AG09319 (cell line): ENCODE results near the gene ERCC8.

ENCODE experiments used
- DNase-seq: peaks from one replicate; pipeline ENCODE4 v3.0.0-alpha.2; 2010; ENCODE audit warnings: low read depth; ENCODE audit errors: extremely low read depth
- TF ChIP-seq, protein P1 (sequence below): IDR thresholded peaks from 2 replicates; pipeline ENCODE4 v1.5.1; 2011; ENCODE audit warnings: low read depth, mild to moderate bottlenecking, inconsistent platforms, low read length, moderate library complexity

The ERCC8 gene

DNA sequence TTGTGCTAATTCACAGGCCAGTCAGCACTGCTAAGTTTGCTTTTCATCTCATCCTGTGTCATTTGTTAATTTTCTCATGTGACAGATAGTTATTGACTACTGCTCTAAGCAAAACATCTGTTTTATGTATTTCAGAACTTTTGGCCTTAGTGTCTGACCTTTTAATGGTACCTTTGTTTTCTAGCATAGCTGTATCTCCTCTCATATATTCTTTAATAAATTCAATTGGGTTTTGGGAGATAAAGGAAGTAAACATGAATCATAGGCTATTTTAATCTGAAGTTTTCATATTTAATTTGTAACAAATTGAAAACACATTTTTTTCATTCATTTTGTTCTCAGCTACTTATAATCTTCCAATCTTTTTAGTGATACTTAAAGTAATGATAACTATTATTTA lies 13.2 kb upstream of the ERCC8 start:
- no peak for DNase-seq
- TF ChIP-seq, protein P1, sequence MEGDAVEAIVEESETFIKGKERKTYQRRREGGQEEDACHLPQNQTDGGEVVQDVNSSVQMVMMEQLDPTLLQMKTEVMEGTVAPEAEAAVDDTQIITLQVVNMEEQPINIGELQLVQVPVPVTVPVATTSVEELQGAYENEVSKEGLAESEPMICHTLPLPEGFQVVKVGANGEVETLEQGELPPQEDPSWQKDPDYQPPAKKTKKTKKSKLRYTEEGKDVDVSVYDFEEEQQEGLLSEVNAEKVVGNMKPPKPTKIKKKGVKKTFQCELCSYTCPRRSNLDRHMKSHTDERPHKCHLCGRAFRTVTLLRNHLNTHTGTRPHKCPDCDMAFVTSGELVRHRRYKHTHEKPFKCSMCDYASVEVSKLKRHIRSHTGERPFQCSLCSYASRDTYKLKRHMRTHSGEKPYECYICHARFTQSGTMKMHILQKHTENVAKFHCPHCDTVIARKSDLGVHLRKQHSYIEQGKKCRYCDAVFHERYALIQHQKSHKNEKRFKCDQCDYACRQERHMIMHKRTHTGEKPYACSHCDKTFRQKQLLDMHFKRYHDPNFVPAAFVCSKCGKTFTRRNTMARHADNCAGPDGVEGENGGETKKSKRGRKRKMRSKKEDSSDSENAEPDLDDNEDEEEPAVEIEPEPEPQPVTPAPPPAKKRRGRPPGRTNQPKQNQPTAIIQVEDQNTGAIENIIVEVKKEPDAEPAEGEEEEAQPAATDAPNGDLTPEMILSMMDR = no peak

DNA sequence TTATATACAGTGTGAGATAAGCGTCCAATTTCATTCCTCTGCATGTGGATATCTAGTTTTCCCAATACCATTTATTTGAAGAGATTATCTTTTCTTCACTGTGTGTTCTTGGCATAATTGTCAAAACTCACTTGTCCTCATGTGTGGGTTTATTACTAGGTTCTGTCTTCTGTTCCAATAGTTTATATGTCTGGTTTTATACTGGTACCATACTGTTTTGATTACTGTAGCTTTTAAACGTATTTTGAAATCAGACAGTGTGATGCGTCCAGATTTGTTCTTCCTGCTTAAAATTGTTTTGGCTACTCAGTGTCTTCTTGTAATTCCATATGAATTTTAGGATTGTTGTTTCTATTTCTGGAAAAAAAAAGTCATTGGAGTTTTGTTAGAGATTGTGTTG lies 10.4 kb upstream of the ERCC8 start:
- no peak for DNase-seq

DNA sequence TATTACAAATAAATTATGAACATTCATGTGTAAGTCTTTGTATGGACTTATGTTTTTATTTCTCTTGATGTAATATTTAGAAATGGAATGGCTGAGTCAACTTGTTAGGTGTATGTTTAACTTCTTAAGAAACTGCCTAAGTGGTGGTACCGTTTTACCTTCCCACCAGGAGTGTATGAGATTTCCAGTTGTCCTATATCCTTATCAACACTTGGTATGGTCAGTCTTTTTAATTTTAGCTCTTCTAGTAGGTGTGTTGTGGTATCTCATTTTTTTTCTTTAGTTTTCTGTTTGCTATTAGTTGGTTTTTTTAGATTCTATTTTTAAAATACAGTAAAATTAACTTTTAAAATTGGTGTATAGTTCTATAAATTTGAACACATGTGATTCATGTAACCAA lies 3.9 kb upstream of the ERCC8 start:
- TF ChIP-seq, protein P1 = no peak
- no peak for DNase-seq

More for the DNA sequence above, 10.4 kb upstream of the ERCC8 start:
- TF ChIP-seq, protein P1 = no peak

DNA sequence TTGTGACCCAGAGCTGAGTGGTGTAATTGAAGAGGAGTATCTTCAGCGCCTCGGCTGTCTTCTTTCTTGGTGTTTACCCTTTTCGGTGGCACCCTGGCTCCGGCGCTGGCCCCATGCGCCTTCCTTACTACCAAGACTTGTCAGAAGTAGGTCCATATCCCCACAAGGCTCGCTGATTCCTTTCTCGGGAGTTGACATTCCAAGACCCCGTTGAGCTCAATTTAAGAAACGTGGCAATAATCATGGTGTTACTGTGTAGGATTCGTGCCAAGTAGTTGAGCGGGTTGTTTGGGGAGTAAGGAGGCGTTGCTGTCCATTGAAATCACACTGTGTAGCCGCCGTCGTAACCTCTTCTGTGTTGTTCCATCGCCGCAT lies 930 bp upstream of the ERCC8 start:
- TF ChIP-seq, protein P1 = no peak
- peak; percentile 20 for DNase-seq

DNA sequence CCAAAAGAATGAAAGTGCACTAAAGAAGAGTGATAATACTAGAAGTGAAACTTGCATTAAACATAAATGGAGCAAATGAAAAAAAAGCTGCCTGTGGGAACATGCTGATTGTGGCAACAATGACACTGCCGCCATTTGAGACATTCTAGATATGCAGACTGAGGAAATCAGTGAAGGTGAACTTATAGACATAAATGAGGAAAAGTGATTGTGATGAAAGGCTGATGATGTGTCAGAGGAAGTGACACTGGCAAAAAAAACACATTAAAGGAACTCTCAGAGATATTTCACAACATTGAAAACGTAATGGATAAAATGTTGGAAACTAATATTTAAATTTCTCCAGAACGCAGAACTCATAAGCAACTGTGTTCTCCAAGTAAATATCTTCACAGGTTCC lies 1.2 kb downstream of the ERCC8 start:
- no peak for DNase-seq
- TF ChIP-seq, protein P1 = no peak

DNA sequence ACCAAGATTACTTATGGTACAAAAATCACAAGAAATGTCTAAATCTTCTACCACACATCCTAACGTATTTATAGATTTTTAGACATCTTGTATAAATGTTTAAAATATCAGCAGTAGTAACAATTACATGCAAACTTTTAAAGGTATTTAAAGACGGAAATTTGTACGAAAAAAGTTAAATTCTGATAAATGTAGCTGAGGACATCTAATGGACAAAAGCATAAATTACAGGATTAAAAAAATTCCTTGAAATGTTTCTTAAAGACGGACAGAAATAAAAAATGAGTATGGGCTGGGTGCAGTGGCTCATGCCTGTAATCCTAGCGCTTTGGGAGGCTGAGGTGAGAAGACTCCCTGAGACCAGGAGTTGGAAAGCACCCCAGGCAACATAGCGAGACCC lies 15.8 kb downstream of the ERCC8 start:
- DNase-seq = no peak
- TF ChIP-seq, protein P1 = peak; percentile 8

DNA sequence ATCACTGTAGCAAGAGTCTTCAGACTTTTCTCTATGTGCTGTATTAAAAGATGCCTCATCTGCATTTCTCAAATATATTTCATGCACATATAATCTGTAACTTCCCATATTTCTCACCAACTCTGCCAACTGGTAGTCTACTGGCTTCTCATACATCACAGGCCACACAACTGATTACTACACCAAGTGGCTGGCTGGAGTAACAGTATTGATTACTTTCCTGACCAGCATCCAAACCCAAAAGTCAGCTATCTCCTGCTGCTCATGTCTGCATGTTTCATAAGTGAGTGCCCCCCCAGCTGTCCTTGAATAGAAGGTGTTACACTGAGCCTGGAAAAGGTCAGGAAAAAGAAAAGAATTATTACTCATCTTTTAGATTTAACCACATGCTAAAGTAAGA lies 17.4 kb downstream of the ERCC8 start:
- DNase-seq = no peak
- TF ChIP-seq, protein P1 = no peak
